K562 (cell line): ENCODE measurements around the gene PITPNM1. TPM values are rescaled to one million over a fixed set of nuclear protein-coding genes. Genes with fewer than 3 reads are reported as not detected.
A peak's percentile ranks its signal among the peaks of the same experiment; 100 is the strongest.

Source experiments
- ATF3 ChIP-seq, 2 experiments: fragments of 450-650 bp in 1 of 2; sonication (generic) in 1 of 2; formaldehyde crosslinking in 1 of 2; IDR thresholded peaks in 1 of 2; conservative IDR thresholded peaks in 1 of 2; 2 replicates each; pipeline versions ENCODE4 v1.6.1 to v1.8.1; 2016 to 2023; ENCODE audit warnings: mild to moderate bottlenecking in 2 of 2, moderate library complexity in 2 of 2, inconsistent platforms in 1 of 2, missing genetic modification reagents in 1 of 2
- ATF4 ChIP-seq: fragments of 450-650 bp; formaldehyde crosslinking; IDR thresholded peaks from 2 replicates; pipeline ENCODE4 v1.4.0; 2022; ENCODE audit warnings: mild to moderate bottlenecking, moderate library complexity
- C11orf30 ChIP-seq: fragments of 450-650 bp; IDR thresholded peaks from 2 replicates; pipeline ENCODE4 v1.6.1; 2016; ENCODE audit warnings: low read depth, mild to moderate bottlenecking
- GABPA ChIP-seq: fragments of 200-800 bp; sonication (Bioruptor generic); conservative IDR thresholded peaks from 2 replicates; pipeline ENCODE4 v1.6.1; 2016; ENCODE audit warnings: low read depth, missing genetic modification characterization, missing compliant biosample characterization
- MAFF ChIP-seq: IDR thresholded peaks from 2 replicates; pipeline ENCODE4 v1.6.1; 2012; ENCODE audit warnings: low read length, improper control_type of control experiment
- PBX2 ChIP-seq, 2 experiments: IDR thresholded peaks in 1 of 2; conservative IDR thresholded peaks in 1 of 2; 2 replicates each; pipeline ENCODE4 v1.6.1; 2016; ENCODE audit warnings: low read depth in 2 of 2, mild to moderate bottlenecking in 1 of 2, missing compliant biosample characterization in 1 of 2, missing genetic modification characterization in 1 of 2, moderate library complexity in 1 of 2
- RB1 ChIP-seq: fragments of 450-650 bp; IDR thresholded peaks from 2 replicates; pipeline ENCODE4 v1.6.1; 2017; ENCODE audit warnings: low read depth, mild to moderate bottlenecking
- SIX5 ChIP-seq, 2 experiments: IDR thresholded peaks; 2 replicates each; pipeline ENCODE4 v1.6.1; 2011; ENCODE audit warnings: low read length in 2 of 2, borderline replicate concordance in 1 of 2, low read depth in 1 of 2, mild to moderate bottlenecking in 1 of 2, moderate library complexity in 1 of 2; ENCODE audit not compliant: insufficient read depth in 1 of 2
- SUPT5H ChIP-seq: fragments of 450-650 bp; IDR thresholded peaks from 2 replicates; pipeline ENCODE4 v1.6.1; 2016
- TRIM25 ChIP-seq: fragments of 450-650 bp; IDR thresholded peaks from 2 replicates; pipeline ENCODE4 v1.7.0; 2016; ENCODE audit warnings: borderline replicate concordance
- ZFP91 ChIP-seq: sonication (generic); formaldehyde crosslinking; IDR thresholded peaks from 2 replicates; pipeline ENCODE4 v1.8.0; 2022; ENCODE audit warnings: mild to moderate bottlenecking, missing genetic modification reagents
- ZMIZ1 ChIP-seq, 2 experiments: fragments of 150-350 bp in 1 of 2; IDR thresholded peaks; 2 replicates each; pipeline ENCODE4 v1.6.1; 2012 to 2016; ENCODE audit warnings: low read depth in 2 of 2, low read length in 2 of 2, mild to moderate bottlenecking in 1 of 2, moderate library complexity in 1 of 2
- polyA plus RNA-seq, 8 experiments: library from polyadenylated mRNA; depleted of rRNA in 4 of 8; stranded (reverse) in 5 of 8; unstranded in 3 of 8; fragments of >200 nt; fragmentation: Nextera tagmentation in 2 of 8; fragmentation: Illumina TruSeq in 1 of 8; extraction: Ambion mirVana in 2 of 8; extraction: Trizol in 1 of 8; gene quantifications; 2 replicates each; pipeline versions ENCODE4 v1.2.1 to v1.2.3, GENCODE V29; 2011 to 2014; ENCODE audit warnings: inconsistent platforms in 1 of 8, missing spikeins in 1 of 8
- total RNA-seq, 7 experiments: library from RNA; depleted of rRNA in 6 of 7; stranded (reverse); fragments of >200 nt in 6 of 7; fragmentation: Illumina TruSeq in 2 of 7; extraction: Trizol in 2 of 7; gene quantifications; 2 replicates each; pipeline versions ENCODE4 v1.2.1 to v1.2.3, GENCODE V29; 2011 to 2021; ENCODE audit warnings: low replicate concordance in 1 of 7

The PITPNM1 gene
- total and polyA plus RNA-seq, 9 of the 15 experiments (the other 6 are each of a cell fraction or from before 2014, with no cell fraction given): 0.11 to 53.7 (median 16.0) TPM

GRCh38 chr11:67482827-67483798 is 22.1 kb downstream of the PITPNM1 start, which contains the start of gene AIP (continued):
- TF ChIP-seq ZFP91 (CRISPR knock-in tag) (peak; percentile 78; the same call in 1 of the 2 replicates), MAFF (no peak), ZMIZ1 (IDR thresholded peaks at IDR 0.05; ENCODE audit: low read depth in 2 of 2, low read length in 2 of 2) (no peak), RB1 (no peak; the same call in 1 of the 2 replicates), ATF4 (CRISPR knock-in tag) (no peak), SUPT5H (peak; percentile 74), ATF3 (IDR thresholded peaks at IDR 0.05) (no peak), ATF3 (CRISPR knock-in tag; conservative IDR thresholded peaks at IDR 0.05) (peak; percentile 95), C11orf30 (peak; percentile 93), GABPA (tag) (peak; percentile 77), PBX2 (CRISPR knock-in tag; IDR thresholded peaks at IDR 0.05; ENCODE audit: low read depth) (peak; percentile 86), PBX2 (tag; conservative IDR thresholded peaks at IDR 0.05; ENCODE audit: low read depth) (peak; percentile 96), TRIM25 (no peak), SIX5 (IDR thresholded peaks at IDR 0.05; ENCODE audit: borderline replicate concordance in 1 of 2, insufficient read depth in 1 of 2, low read depth in 1 of 2, low read length in 2 of 2) (peak; percentile 37 to 38; a peak in 2 of 4 replicates)
